Non-pigmented ciliary epithelial cell (primary cell): ENCODE results near the gene ANKRD26.
A peak's percentile ranks its signal among the peaks of the same experiment; 100 is the strongest.
"Not testable (repeated sequence)": the region's sequence is repeated elsewhere in the genome, so short reads cannot be mapped to it uniquely, and the experiment has no call there.

Experiments
- DNase-seq: peaks from one replicate; pipeline ENCODE4 v3.0.0-alpha.2; 2010; ENCODE audit warnings: low read depth

ANKRD26 gene

GRCh38 chr10:27099916-27100812 is at the start of gene ANKRD26:
ANKRD26 (minus strand) TSS chr10:27100494; CDS start chr10:27100326, 168 bp downstream.
- DNase-seq: peak; percentile 86

DNA sequence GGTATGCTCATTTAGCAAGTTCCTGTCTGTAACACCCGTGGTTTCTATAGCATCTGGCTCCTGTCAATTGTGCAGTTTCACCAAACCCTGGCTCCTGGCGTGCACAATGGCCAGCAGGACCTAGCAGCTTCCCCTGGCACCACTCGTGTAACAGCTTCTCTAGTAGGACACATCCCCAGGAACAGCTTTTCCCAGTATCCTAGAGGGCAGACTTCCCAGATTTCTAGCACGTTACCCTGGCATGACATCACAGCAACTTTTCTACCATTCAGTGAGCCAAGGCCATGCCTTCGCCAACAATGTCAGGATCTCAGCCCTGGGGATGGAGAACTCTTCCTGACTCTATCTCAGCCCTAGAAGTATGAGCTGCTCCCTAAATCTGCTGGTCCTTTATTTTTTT is 47.4 kb upstream of the ANKRD26 start:
- no peak for DNase-seq

GRCh38 chr10:27145937-27146336 is 45.6 kb upstream of the ANKRD26 start:
- no peak for DNase-seq

DNA sequence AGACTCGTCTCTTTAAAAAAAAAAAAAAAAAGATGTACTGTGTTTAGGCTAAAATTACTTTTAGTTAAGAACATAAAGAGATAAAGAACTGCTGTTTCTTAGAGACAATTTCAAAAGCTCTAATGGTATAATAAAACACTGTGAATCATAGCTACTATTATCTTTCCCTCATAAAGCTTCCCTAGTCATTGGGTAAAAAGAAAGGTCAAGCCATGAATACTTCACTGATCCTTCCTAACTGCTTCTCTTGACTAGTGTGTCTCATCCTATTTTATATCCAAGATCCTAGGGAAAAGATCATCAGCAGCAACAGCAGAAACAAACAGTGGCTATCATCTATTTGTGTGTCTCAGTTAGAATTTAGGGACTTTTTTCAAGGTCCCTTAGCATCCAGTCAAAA is 43.4 kb upstream of the ANKRD26 start:
- DNase-seq: no peak

GRCh38 chr10:27138277-27138676 is 38.0 kb upstream of the ANKRD26 start:
- no peak for DNase-seq

GRCh38 chr10:27134371-27134770 is 34.1 kb upstream of the ANKRD26 start:
- no peak for DNase-seq

DNA sequence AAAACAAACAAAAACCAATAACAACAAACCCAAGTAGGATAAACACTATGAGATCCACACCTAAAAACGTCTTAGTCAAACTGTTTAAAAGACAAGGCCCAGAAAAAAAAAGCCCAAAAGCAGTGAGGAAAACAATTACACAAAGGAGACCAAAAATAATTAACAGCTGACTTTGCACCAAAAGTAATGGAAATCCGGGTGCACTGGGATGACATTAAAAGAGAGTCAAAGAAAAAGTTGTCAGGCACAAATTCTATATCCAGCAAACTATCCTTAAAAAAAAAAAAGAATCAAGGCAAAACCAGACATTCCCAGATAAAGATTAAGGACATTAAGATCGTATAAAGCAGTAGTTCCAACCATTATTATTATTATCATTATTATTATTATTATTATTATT is 7.9 kb upstream of the ANKRD26 start:
- no peak for DNase-seq

- no peak for DNase-seq
These were observed 4.6 kb upstream of the ANKRD26 start for GRCh38 chr10:27104919-27105318.

DNA sequence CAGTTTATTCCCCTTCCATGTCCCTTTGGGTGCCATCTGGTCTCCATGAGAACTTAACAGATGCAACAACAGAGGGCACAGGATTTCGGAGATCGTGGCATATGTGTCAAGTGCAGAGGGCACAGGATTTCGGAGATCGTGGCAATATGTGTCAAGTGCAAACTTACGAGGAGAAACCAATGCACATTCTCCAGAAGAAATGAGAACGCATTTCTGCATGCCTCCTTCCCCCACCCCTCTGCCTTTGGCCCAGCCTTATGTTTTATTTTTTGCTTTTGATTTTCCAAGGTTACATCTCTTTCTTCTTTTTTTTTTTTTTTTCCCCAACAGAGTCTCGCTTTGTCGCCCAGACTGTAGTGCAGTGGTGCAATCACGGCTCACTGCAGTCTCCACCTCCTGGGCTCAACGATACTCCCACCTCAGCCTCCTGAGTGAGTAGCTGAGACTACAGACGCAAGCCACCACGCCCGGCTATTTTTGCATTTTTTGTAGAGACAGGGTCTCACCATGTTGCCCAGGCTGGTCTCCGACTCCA is 586 bp upstream of the ANKRD26 start:
- no peak for DNase-seq

DNA sequence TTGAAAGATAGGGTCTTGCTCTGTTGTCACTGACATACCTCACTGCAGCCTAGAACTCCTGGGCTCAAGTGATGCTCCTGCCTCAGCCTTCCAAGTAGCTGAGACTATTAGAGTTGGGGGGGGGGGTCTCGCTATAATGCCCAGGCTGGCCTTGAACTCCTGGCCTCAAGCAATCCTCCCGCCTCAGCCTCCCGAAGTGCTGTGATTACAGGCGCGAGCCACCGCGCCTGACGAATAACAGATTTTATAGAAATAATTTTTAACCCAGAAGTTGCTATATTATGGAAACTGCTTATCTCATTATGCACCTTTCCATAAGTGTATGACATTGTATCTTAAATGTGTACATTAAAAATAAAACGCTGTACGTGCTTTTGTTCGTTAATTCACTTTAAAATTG is 846 bp downstream of the ANKRD26 start:
- DNase-seq: no peak

GRCh38 chr10:27088119-27089044 is 11.9 kb downstream of the ANKRD26 start:
- no peak for DNase-seq

- no peak for DNase-seq
These were observed 27.7 kb downstream of the ANKRD26 start for GRCh38 chr10:27072436-27073114.

DNA sequence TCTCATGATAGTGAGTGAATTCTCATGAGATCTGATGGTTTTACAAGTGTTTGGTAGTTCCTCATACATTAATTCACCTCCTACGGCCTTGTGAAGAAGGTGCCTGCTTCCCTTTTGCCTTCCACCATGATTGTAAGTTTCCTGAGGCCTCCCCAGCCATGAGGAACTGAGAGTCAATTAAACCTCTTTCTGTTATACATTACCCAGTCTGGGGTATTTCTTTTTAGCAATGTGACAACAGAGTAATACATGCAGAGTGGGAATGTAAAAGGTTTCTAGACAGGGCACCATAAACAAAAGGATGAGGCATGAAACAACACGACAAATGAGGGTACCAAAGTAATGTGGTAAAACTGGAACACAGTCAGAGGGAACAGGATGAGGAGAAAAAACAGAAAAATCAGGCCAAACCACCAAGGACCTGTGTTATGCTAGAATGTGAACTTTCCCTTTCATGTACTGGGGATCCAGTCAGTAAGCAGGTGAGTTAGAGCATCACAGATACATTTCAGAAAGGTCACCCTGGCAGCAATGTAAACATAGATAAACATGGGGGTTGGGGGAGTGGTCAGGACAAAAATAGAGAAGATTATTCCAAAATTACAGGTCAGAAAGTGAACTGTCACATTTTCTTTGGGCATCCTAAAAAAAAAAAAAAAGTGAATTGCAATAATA is 31.9 kb downstream of the ANKRD26 start:
- no peak for DNase-seq

GRCh38 chr10:27065084-27065483 is 35.2 kb downstream of the ANKRD26 start:
- DNase-seq: no peak

DNA sequence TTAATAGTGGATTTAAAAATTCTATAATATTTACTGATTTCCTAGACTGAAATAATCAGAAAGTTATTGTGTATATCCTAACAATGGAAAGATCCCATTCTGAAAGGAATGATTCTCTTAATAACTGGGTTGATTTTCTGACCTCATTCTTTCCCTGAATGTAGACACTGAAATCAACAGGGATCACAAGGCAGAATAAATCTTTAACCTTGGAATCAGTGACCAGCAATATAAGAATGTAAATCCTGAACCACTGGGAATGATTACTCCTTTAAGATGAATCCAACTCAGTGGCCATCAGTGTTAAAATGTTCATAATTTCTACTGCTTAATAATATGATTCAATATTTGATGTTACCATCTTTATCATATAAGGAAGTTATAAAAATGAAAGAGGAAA is 47.6 kb downstream of the ANKRD26 start:
- DNase-seq: no peak

GRCh38 chr10:27045247-27045646 is 55.0 kb downstream of the ANKRD26 start:
- DNase-seq: not testable (repeated sequence)

GRCh38 chr10:27041196-27041595 is 59.1 kb downstream of the ANKRD26 start:
- peak; percentile 9 for DNase-seq

DNA sequence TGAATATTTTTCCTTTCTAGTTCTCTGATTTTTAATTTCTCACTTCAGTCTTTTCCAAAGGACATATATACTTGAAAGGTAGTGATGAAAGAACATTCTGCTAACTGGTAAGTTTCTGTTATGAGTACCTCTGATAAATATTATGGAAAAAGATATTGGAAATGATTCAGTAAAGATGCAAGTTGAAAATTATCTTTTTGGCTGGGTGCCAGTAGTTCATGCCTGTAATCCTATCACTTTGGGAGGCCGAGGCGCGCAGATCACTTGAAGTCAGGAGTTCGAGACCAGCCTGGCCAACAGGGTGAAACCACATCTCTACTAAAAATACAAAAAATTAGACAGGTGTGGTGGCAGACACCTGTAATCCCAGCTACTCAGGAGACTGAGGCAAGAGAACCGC is 62.1 kb downstream of the ANKRD26 start:
- no peak for DNase-seq

GRCh38 chr10:27035163-27035562 is 65.1 kb downstream of the ANKRD26 start:
- no peak for DNase-seq

GRCh38 chr10:27030060-27030459 is 70.2 kb downstream of the ANKRD26 start:
- DNase-seq: peak; percentile 4

- DNase-seq: no peak
These were observed 78.2 kb downstream of the ANKRD26 start for GRCh38 chr10:27022048-27022447.
